ENCODE data around the gene ANKS1A. TPM values are rescaled to one million over a fixed set of nuclear protein-coding genes. Genes with fewer than 3 reads are reported as not detected.
A peak's percentile ranks its signal among the peaks of the same experiment; 100 is the strongest.

Gene ANKS1A
- polyA plus RNA-seq, 1 of the 3 experiments (the other 2 are of a cell fraction) = 7.6 TPM

GRCh38 chr6:34871853-34872252, 17.2 kb upstream of the ANKS1A start:
- Histone ChIP-seq H3K9me2 (no peaks in the 10 kb centered on the region), H3K4me2 (no peak overlapping the region), H3K4me1 (ENCODE audit: control insufficient read depth in 1 of 2, insufficient read depth in 2 of 2, low read depth in 1 of 2, low read length in 1 of 2) (no peaks in the 10 kb centered on the region; a peak in 1 of 4 replicates), H3K36me3 (replicated peaks in 1 of 2; ENCODE audit: control insufficient read depth in 1 of 2, insufficient read depth in 2 of 2, low read length in 1 of 2) (peaks cover 26 to 67% of the 10 kb centered on the region in 2 experiments), H3K9me3 (no peaks in the 10 kb centered on the region), H3K9ac (no peak overlapping the region), H3F3A (replicated peaks; ENCODE audit: insufficient read depth) (no peaks in the 10 kb centered on the region), H3K27me3 (ENCODE audit: insufficient read depth) (no peaks in the 10 kb centered on the region), H3K79me2 (ENCODE audit: insufficient read depth) (no peaks in the 10 kb centered on the region), H3K27ac (ENCODE audit: low read depth in 2 of 2, low read length in 1 of 2) (no peak overlapping the region), H4K20me1 (ENCODE audit: insufficient read depth) (no peaks in the 10 kb centered on the region), H3K4me3 (ENCODE audit: low read depth in 2 of 2, low read length in 1 of 2) (no peak overlapping the region), H2AFZ (ENCODE audit: low read depth) (no peak overlapping the region)
- 78% methylated on average over 4 of the region's 4 CpGs for WGBS (ENCODE audit: low lambda C conversion rate)
- ChIA-PET CTCF (no interaction called here), POLR2A (no interaction called here)
- DNase-seq = no peak
- TF ChIP-seq CHD2 (IDR thresholded peaks at IDR 0.05; ENCODE audit: low read length, partially characterized antibody) (no peak), EP300 (IDR thresholded peaks at IDR 0.05; ENCODE audit: borderline replicate concordance in 1 of 2, low read depth in 1 of 2, low read length in 1 of 2) (no peak), RCOR1 (IDR thresholded peaks at IDR 0.05; ENCODE audit: low read length) (no peak), FOSL2 (IDR thresholded peaks at IDR 0.05; ENCODE audit: borderline replicate concordance, low read depth) (no peak), TEAD4 (IDR thresholded peaks at IDR 0.05; ENCODE audit: borderline replicate concordance, insufficient read depth) (no peak), GATA2 (CRISPR knock-in tag; IDR thresholded peaks at IDR 0.05) (no peak), JUND (IDR thresholded peaks at IDR 0.05) (no peak), ELF1 (IDR thresholded peaks at IDR 0.05) (no peak), TCF12 (IDR thresholded peaks at IDR 0.05) (no peak), ZBTB33 (IDR thresholded peaks at IDR 0.05; ENCODE audit: borderline replicate concordance, low read depth) (no peak), NRF1 (IDR thresholded peaks at IDR 0.05; ENCODE audit: low read depth, low read length) (no peak)

GRCh38 chr6:34872332-34872731, 16.7 kb upstream of the ANKS1A start:
- Histone ChIP-seq H3K79me2 (ENCODE audit: insufficient read depth) (no peaks in the 10 kb centered on the region), H3K9me2 (no peaks in the 10 kb centered on the region), H3F3A (replicated peaks; ENCODE audit: insufficient read depth) (no peaks in the 10 kb centered on the region), H3K36me3 (replicated peaks in 1 of 2; ENCODE audit: control insufficient read depth in 1 of 2, insufficient read depth in 2 of 2, low read length in 1 of 2) (peaks cover 30 to 71% of the 10 kb centered on the region in 2 experiments), H3K27me3 (ENCODE audit: insufficient read depth) (no peaks in the 10 kb centered on the region), H4K20me1 (ENCODE audit: insufficient read depth) (no peaks in the 10 kb centered on the region), H3K9ac (no peak overlapping the region), H3K27ac (ENCODE audit: low read depth in 2 of 2, low read length in 1 of 2) (no peak overlapping the region), H3K9me3 (no peaks in the 10 kb centered on the region), H2AFZ (ENCODE audit: low read depth) (no peak overlapping the region), H3K4me2 (no peak overlapping the region), H3K4me3 (ENCODE audit: low read depth in 2 of 2, low read length in 1 of 2) (no peak overlapping the region), H3K4me1 (ENCODE audit: control insufficient read depth in 1 of 2, insufficient read depth in 2 of 2, low read depth in 1 of 2, low read length in 1 of 2) (no peaks in the 10 kb centered on the region; a peak in 1 of 4 replicates)
- 100% methylated on average over 1 of the region's 1 CpG for WGBS (ENCODE audit: low lambda C conversion rate)
- TF ChIP-seq REST (IDR thresholded peaks at IDR 0.05; ENCODE audit: low read depth, low read length) (peak; percentile 87), IRF3 (IDR thresholded peaks at IDR 0.05; ENCODE audit: low read depth, low read length) (no peak)
- no peak for DNase-seq
- CTCF ChIA-PET = interaction anchor here (1.2 kb wide), 1 partner anchor 16 kb away, joined by 3 read pairs; no protein-coding TSS in a partner anchor
- POLR2A ChIA-PET = no interaction called here
